HepG2 (cell line): Measurements from ENCODE around the gene GLUL. TPM values are rescaled to one million over a fixed set of nuclear protein-coding genes. Genes with fewer than 3 reads are reported as not detected.

ENCODE experiments used
- ATAC-seq: fragments of 200-7000 bp; cut with Tn5 transposase; 3 replicates; pipeline ENCODE4 v1.9.1; 2020; ENCODE audit warnings: mild to moderate bottlenecking, moderate library complexity
- BruUV-seq: library from RNA; stranded (reverse); fragments of 400-500 nt; replicated peaks from 2 replicates; lab custom pipeline; 2021; lab: Mats Ljungman, UMichigan
- CTCF ChIA-PET: fragments of 300-600 bp; formaldehyde crosslinking; extraction: SDS; loops from one replicate; lab custom pipeline; 2021; ENCODE audit warnings: low total read pairs, inconsistent platforms, low intra/inter-chr PET ratio; lab: Yijun Ruan, JAX
- POLR2A ChIA-PET: fragments of 350-600 bp; sonication (Branson Sonifier 250); formaldehyde crosslinking; loops from one replicate; lab custom pipeline; 2020; ENCODE audit warnings: antibody characterized with exemption, inconsistent platforms; lab: Yijun Ruan, JAX
- DNase-seq: peaks from one replicate; pipeline ENCODE4 v3.0.0-alpha.2; 2015; ENCODE audit warnings: low spot score
- FAIRE-seq: peaks from 3 replicates; lab custom pipeline; 2011; peaks lifted over from hg19 to GRCh38; lab: Jason Lieb, UNC
- H2AFZ ChIP-seq: one replicate; pipeline ENCODE4 v1.6.1; 2011; ENCODE audit warnings: low read length, inconsistent platforms
- H3K27ac ChIP-seq: fragments of 300-600 bp; 3 replicates; pipeline ENCODE4 v1.8.0; 2011; ENCODE audit warnings: mixed run types, mild to moderate bottlenecking, mixed read lengths, low read length, inconsistent platforms; ENCODE audit not compliant: insufficient read depth; ENCODE audit errors: extremely low read length
- H3K27me3 ChIP-seq, 2 experiments: fragments of 200-600 bp in 1 of 2; 2 replicates in 1 of 2; 3 replicates in 1 of 2; pipeline versions ENCODE4 v1.6.0 to v1.8.0; 2011; ENCODE audit warnings: low read length in 2 of 2, mild to moderate bottlenecking in 2 of 2, moderate library complexity in 2 of 2, inconsistent platforms in 1 of 2; ENCODE audit not compliant: insufficient read depth in 2 of 2, control insufficient read depth in 1 of 2
- H3K36me3 ChIP-seq, 2 experiments: fragments of 200-600 bp in 1 of 2; replicated peaks in 1 of 2; 2 replicates in 1 of 2; 3 replicates in 1 of 2; pipeline versions ENCODE4 v1.5.1 to v1.8.0; 2011; ENCODE audit warnings: low read length in 2 of 2, inconsistent platforms in 1 of 2; ENCODE audit not compliant: insufficient read depth in 2 of 2, control insufficient read depth in 1 of 2
- H3K4me1 ChIP-seq: 2 replicates; pipeline ENCODE4 v1.5.1; 2012; ENCODE audit warnings: low read length, inconsistent platforms; ENCODE audit not compliant: insufficient read depth
- H3K4me2 ChIP-seq: 2 replicates; pipeline ENCODE4 v1.6.0; 2011; ENCODE audit warnings: low read depth, low read length, inconsistent platforms
- H3K4me3 ChIP-seq, 3 experiments: fragments of 200-600 bp in 1 of 3; sonication (generic), shearing (Covaris generic) in 1 of 3; replicated peaks in 1 of 3; 2 replicates each; pipeline ENCODE4 v1.5.1; 2011 to 2016; ENCODE audit warnings: low read length in 3 of 3, inconsistent platforms in 2 of 3, low read depth in 2 of 3, mild to moderate bottlenecking in 2 of 3, control low read depth in 1 of 3, mixed read lengths in 1 of 3; ENCODE audit not compliant: insufficient read depth in 1 of 3
- H3K79me2 ChIP-seq: one replicate; pipeline ENCODE4 v1.6.1; 2011; ENCODE audit warnings: low read length, inconsistent platforms; ENCODE audit not compliant: insufficient read depth
- H3K9ac ChIP-seq: 2 replicates; pipeline ENCODE4 v1.6.0; 2011; ENCODE audit warnings: mild to moderate bottlenecking, low read depth, low read length, inconsistent platforms; ENCODE audit not compliant: insufficient read depth
- H3K9me3 ChIP-seq: 2 replicates; pipeline ENCODE4 v1.5.1; 2012; ENCODE audit warnings: mild to moderate bottlenecking, low read length
- H4K20me1 ChIP-seq: 2 replicates; pipeline ENCODE4 v1.6.0; 2011; ENCODE audit warnings: inconsistent platforms, mild to moderate bottlenecking, low read length, moderate library complexity; ENCODE audit not compliant: insufficient read depth
- BCL6 ChIP-seq: IDR thresholded peaks from 2 replicates; pipeline ENCODE4 v1.6.1; 2016; ENCODE audit warnings: missing genetic modification reagents, missing compliant biosample characterization
- CEBPB ChIP-seq: IDR thresholded peaks from 2 replicates; pipeline ENCODE4 v1.6.1; 2011; ENCODE audit warnings: low read depth, low read length, improper control_type of control experiment, borderline replicate concordance
- SMAD9 ChIP-seq: sonication (generic); formaldehyde crosslinking; IDR thresholded peaks from 2 replicates; pipeline ENCODE4 v1.5.1; 2020; ENCODE audit warnings: mild to moderate bottlenecking, missing genetic modification reagents
- ZFP1 ChIP-seq: IDR thresholded peaks from 2 replicates; pipeline ENCODE4 v1.6.1; 2016
- WGBS: methylation state at CpG from one replicate; pipeline ENCODE4 v1.1.6; 2017; ENCODE audit warnings: low lambda C conversion rate; 5-methylcytosine and 5-hydroxymethylcytosine counted together
- in situ Hi-C: cut with HindIII; loops from 2 replicates; pipeline ENCODE4 v1.10.0; 2017; ENCODE audit warnings: low pct_unique_long_range_greater_than_20kb; ENCODE audit not compliant: extremely low pct_ligation_motif_present
- intact Hi-C: fragments of 100-400 bp; cut with micrococcal nuclease; formaldehyde crosslinking; loops from one replicate; pipeline ENCODE4 v1.10.0; 2022; ENCODE audit not compliant: unreplicated experiment
- polyA plus RNA-seq, 8 experiments: library from polyadenylated mRNA; depleted of rRNA in 3 of 8; stranded (reverse) in 7 of 8; unstranded in 1 of 8; fragments of >200 nt; fragmentation: Illumina TruSeq in 4 of 8; extraction: Trizol in 4 of 8; gene quantifications; 2 replicates each; pipeline versions ENCODE4 v1.2.1 to v1.2.3, GENCODE V29; 2011 to 2016; ENCODE audit warnings: low read depth in 4 of 8, missing spikeins in 1 of 8, mixed read lengths in 1 of 8; ENCODE audit not compliant: insufficient read depth in 1 of 8
- total RNA-seq, 5 experiments: library from RNA; depleted of rRNA; stranded (reverse); fragments of >200 nt; fragmentation: Illumina TruSeq; extraction: Trizol; gene quantifications; 2 replicates each; pipeline ENCODE4 v1.2.3, GENCODE V29; 2016; ENCODE audit warnings: low read depth in 1 of 5

Gene GLUL
- total and polyA plus RNA-seq, 2 of the 13 experiments (the other 11 are each of a cell fraction or from before 2014, with no cell fraction given) = 423 to 827 TPM

- POLR2A ChIA-PET = no interaction called here
- TF ChIP-seq CEBPB (peak; percentile 73), ZFP1 (CRISPR knock-in tag) (no peak)
- TF ChIP-seq, all 625 proteins: peak for 1
- ATAC-seq (peak; percentile 32; the same call in 1 of the 3 replicates), FAIRE-seq (no peak), DNase-seq (no peak)
- H2AFZ ChIP-seq = no peak overlapping the region
- H3K9me3 ChIP-seq = no peaks in the 10 kb centered on the region
- in situ Hi-C loops (no loop called here), intact Hi-C loops (no loop called here)
- H3K27ac ChIP-seq = no peak overlapping the region
- CTCF ChIA-PET = no interaction called here
- peaks cover 0 to 4% of the 10 kb centered on the region in 2 experiments; a peak in 2 of 5 replicates for H3K27me3 ChIP-seq
- no peak overlapping the region for H3K9ac ChIP-seq
- no TSS peak for BruUV-seq
- peaks cover 6% of the 10 kb centered on the region; the same call in 1 of the 2 replicates for H3K4me1 ChIP-seq
- no peak overlapping the region for H3K4me2 ChIP-seq
- WGBS = 0% methylated on average over 2 of the region's 2 CpGs
- no peaks in the 10 kb centered on the region for H3K79me2 ChIP-seq
- no peak overlapping the region for H3K4me3 ChIP-seq
- H3K36me3 ChIP-seq = no peaks in the 10 kb centered on the region
- no peaks in the 10 kb centered on the region for H4K20me1 ChIP-seq
Measured at GRCh38 chr1:182350839-182351238, 40.8 kb downstream of the GLUL start.

- WGBS = 27% methylated on average over 3 of the region's 6 CpGs
Measured at GRCh38 chr1:182348961-182349747, 42.4 kb downstream of the GLUL start.

More at GRCh38 chr1:182348961-182349747, 42.4 kb downstream of the GLUL start:
- ATAC-seq = peak; percentile 58
- no peak for FAIRE-seq
- H2AFZ ChIP-seq = no peak overlapping the region
- no TSS peak for BruUV-seq
- peaks cover 6% of the 10 kb centered on the region; the same call in 1 of the 2 replicates for H3K4me1 ChIP-seq
- intact Hi-C loops (no loop called here), in situ Hi-C loops (no loop called here)
- H3K27me3 ChIP-seq = peaks cover 0 to 4% of the 10 kb centered on the region in 2 experiments; a peak in 2 of 5 replicates
- TF ChIP-seq SMAD9 (CRISPR knock-in tag) (no peak), BCL6 (CRISPR knock-in tag) (peak; percentile 90)
- no peaks in the 10 kb centered on the region for H3K79me2 ChIP-seq
- H3K9me3 ChIP-seq = no peaks in the 10 kb centered on the region
- POLR2A ChIA-PET = no interaction called here
- H3K4me3 ChIP-seq = no peak overlapping the region
- no peak for DNase-seq
- no peak overlapping the region for H3K27ac ChIP-seq
- H3K4me2 ChIP-seq = no peak overlapping the region; the same call in 1 of the 2 replicates
- CTCF ChIA-PET = no interaction called here
- no peaks in the 10 kb centered on the region for H3K36me3 ChIP-seq
- H4K20me1 ChIP-seq = no peaks in the 10 kb centered on the region
- H3K9ac ChIP-seq = no peak overlapping the region
